CD4-positive, alpha-beta T cell treated with Interleukin-1 beta for 1 hour (primary cell): ENCODE results near the gene LRCH1.

Source experiments
- DNase-seq, 2 donors: peaks; one replicate each; pipeline ENCODE4 v3.0.0-alpha.2; 2020 to 2022

Gene LRCH1

DNA sequence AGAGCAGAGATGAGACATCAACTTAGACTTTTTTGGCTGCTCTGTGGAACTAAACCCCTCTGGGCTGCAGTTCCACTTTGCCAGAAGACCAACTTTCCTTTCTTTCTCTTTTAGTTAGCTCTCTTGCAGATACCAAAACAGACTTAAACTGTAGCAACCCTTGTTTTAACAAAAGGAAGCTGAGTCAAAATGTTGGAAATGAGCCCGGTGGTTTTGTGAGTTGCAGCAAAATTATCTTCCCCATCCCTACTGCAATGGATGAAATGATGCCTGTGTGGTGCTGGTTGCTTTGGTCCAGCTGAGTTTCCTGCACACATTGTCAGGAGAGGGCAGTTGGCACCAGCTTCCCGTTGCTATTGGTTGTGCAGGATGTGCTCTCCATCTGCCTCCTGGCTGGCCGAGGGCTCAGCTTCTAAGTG lies 115.3 kb downstream of the LRCH1 start:
- DNase-seq: no peak

DNA sequence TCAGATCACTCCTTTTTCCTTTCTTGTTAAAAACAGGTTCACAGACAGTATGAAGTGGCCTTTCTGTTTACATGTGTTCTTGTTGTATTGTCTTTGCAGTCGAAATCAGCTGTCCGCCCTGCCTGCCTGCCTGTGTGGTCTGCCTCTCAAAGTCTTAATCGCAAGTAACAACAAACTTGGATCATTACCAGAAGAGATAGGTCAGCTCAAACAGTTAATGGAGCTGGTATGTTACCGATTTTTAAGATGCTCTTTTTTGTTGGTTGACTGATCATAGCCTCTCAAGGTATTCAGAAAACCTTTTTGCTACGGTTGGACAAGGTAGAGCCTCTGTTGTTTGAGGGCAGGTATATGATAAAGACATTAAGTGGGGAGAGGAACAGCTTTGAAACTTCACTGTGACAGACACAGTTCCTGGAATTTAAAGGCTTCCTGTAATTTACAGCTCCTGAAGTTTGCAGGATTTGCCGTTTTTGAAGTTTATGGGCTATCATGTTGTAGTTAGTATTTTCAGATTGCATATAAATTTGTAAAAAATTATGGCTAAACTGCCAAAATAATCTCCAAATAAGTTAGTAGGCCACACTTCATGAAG lies 116.1 kb downstream of the LRCH1 start:
- no peak for DNase-seq

DNA sequence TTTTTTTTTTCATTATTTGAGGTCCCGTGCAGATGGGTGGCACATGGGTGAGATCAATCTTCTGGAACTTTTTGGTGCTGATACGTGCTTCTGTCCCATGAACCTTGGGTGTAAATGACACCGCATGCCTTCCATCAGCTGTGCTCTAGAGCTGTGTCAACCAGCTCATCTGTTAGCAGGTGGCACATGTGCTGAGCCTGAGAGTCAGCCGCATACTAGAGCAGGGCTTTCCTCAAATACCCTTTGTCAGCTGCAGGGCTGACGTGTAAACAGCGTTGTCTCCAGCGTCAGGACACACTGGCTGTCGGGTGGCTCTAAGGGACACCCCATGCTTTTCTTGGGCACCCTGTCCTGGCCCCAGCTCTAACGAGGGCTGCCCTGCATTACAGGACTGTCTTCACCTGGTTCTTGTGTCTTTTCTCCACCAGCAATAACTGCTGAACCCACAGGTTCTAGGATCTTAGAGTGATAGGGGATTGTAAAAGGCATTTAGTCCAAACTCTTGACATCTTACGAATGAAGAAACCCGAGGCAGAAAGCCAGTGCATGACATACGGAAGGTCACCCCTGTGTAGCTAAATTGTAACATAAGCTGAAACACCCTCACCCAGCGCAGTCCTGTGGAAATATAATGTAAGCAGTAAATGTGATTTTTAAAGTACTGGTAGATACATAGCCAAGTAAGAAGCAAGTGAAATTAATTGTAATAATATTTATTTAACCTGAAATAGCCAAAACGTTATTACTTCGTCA lies 119.5 kb downstream of the LRCH1 start:
- DNase-seq: no peak

DNA sequence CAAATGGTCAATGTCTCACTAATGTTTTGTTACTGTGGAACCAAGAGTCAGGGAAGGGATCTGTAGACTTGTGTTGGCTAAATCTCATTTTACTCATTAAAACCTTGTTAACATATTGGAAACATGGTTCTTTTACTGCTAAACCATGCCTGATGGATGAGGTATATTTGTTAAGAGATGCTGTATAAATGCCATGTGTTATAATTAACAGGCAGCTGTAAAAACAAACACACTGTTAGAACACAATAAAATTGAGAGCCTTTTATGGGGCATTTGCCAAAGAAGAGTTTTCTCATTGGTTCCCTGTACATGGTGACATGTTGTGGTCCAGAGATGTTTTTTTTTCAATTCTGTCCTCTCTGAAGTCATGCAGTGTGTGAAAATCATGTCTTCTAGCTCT lies 122.0 kb downstream of the LRCH1 start:
- no peak for DNase-seq

DNA sequence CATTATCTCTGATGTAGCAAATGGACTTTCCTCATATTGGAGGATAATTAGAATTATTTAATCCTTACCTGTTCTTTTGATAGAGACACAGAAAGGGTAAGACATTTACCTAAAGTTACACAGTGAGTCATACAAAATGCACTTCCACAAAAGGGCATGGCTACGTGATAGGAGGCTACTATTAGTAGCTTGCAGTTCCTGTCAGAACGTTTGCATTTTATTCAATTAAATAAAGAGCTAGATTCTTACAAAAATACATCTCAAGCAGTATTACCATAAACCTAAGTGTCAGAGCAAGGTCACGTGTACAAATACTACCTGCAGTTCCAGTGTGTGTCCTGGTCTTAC lies 123.4 kb downstream of the LRCH1 start:
- DNase-seq: no peak

- peak; percentile 55 for DNase-seq
Measured at GRCh38 chr13:46679369-46680120, 126.6 kb downstream of the LRCH1 start.

GRCh38 chr13:46682015-46682414 lies 129.0 kb downstream of the LRCH1 start:
- DNase-seq: no peak

GRCh38 chr13:46682707-46683106 lies 129.7 kb downstream of the LRCH1 start:
- DNase-seq: no peak

- DNase-seq: no peak
Measured at GRCh38 chr13:46683676-46684260, 130.8 kb downstream of the LRCH1 start.

DNA sequence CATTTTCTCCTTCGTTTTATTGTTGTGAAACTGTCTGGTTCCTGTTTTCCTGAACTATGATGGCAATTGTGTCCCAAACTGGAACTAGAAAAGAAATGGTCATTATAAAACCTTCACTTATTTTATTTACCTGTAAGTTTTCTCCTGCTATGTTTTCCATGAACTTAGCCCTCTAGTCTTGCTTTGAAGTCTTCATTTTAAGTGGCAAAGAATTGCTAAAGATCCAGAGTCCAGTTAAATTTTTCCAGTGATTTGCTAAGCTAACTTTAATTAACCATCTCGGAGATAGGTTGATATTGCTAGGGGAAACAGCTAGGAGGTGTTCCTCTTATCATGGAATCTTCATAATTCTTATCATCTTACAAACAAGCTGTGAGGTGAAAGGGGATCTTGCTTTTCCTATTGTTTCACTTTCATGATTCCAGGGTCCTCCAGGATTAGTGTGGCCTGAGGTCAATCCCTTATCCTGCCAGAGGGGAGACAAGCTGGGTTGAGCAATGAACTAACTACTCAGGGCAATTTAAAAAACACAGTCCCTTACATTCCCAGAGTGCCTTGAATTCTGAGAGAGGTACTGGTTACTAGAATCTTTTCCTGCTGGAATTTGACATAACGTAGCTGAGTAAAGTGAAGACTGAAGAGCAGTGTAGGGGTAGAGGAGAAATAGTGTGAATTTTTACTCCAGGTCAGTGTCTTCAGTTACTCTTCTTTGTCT lies 131.5 kb downstream of the LRCH1 start:
- no peak for DNase-seq

DNA sequence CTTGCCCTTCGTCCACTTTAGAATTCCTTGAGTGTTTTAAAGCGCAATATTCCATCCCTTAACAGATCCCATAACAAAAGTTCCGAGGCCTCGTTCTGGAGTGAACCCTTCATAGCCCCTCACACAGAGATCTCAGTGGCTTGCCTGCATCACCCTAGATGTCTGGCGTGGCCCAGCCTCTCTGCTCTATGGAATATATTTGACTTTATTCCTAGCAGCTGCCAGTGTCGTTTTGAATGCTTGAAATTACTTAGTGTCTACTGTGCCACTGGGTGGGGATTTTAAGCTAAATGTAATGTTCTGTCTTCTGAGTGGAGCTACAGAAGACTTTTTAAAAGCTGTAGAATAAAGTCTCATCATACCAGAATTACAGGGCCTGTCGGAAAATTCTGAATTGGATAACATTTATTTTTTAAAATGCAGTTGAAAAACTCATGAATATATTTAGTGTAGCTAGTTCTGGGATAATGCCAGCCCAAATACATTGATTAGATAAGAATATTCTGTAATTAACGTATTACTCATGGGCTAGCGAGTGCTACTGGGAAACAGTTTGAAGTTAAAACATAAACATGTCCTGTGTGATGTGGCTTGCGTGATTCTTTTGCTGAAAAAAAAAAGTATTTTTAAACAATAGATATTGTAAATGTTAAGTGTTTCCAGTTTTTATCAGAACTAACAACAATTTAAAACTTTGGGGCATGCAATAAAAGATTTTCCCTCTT lies 132.2 kb downstream of the LRCH1 start:
- DNase-seq: no peak

GRCh38 chr13:46686171-46686570 lies 133.2 kb downstream of the LRCH1 start:
- no peak for DNase-seq

DNA sequence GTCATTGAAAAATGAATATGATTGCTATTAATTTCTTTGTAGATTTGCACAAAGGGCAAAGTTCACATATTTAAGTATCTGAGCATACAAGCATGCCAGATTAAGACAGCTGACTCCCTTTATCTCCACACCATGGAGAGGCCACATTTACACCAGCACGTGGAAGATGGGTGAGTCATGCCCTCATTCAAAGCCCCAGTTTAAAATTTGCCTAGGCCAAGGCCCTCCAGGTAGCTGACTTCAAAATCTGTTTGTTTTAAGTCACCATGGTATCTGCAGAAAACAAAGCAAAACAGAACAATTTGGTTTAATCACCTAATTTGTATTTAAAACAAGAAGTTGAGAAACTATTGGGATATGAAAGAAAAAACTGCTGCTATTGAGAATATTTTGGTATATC lies 134.8 kb downstream of the LRCH1 start:
- peak in 1 of 2 donors; percentile 5 for DNase-seq

- no peak for DNase-seq
Measured at GRCh38 chr13:46688306-46688705, 135.3 kb downstream of the LRCH1 start.

- DNase-seq: no peak
Measured at GRCh38 chr13:46698014-46698413, 145.0 kb downstream of the LRCH1 start.

GRCh38 chr13:46698910-46699460 lies 146.0 kb downstream of the LRCH1 start:
- DNase-seq: no peak

- DNase-seq: no peak
Measured at GRCh38 chr13:46712524-46712923, 159.6 kb downstream of the LRCH1 start.

DNA sequence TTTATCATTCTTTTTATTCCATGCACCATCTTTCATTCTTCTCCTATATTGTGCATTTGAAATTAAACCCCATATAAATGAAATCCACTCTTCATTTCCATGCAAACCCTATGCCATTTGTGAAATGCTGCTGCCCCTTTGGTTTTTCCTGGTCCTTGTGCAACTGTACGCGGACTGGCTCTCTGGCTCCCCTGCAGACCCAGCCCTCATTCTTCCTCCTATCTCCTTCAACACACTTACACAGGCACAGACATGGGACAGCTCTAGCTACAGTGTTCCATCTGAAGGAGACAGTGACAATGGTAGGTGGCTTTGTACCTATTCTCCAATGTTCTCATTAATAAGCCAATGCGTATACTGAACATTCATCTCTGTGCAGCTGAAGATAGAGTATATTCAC lies 162.4 kb downstream of the LRCH1 start:
- no peak for DNase-seq

DNA sequence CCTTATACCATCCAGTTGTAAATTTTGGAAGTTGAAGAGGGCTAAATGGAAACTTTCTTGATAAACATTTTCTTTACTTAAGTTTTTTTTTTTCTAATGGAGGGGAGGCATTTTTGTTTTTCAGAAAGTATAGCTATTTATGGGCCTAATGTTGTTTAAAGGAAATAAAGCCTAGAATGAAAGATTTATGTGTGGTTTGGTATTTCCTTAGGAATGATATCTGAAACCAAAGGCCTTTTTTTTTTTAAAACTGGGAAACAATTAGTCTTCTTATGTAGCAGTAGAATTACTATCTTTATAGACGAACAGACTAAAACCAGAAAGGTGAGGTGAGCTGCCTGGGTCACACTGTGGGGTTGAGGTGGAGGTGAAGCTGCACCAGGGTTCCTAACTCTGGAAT lies 163.9 kb downstream of the LRCH1 start:
- no peak for DNase-seq

DNA sequence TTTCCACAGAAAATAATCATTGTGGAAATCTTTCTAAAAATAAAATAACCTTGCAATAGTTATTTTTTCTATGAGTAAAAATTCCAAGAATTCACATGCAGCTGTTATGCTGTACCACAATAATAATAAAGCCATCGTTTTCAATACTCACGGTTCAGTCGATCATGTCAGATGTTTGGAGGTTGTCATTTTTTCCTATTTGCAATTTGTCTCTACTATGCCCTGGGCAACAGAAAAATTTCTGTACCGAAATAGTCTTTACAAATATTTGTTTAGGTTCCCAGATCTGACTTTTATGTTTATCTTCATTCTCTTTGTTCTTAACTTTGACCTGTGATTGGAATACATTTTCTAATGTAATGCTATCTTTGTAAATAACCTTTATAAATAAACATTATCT lies 164.3 kb downstream of the LRCH1 start:
- no peak for DNase-seq

DNA sequence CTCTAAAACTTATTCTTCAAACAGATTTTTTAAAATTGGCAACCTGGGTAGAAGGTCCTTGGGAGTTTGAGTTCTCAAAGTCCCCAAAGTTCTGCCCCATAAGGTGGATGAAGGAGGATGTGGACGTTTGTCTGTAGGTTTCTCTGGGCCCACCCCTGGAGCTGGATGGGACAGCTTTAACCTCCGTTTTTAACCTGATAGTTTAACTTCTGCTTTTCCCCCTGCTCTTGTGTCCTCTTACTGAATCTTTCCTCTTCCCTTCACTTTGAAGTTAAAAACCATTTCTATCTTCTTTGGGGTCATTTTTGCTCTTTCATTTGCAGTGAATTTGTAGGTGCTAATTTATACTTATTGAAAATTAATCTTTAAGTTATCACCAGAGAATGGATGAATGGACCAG lies 164.9 kb downstream of the LRCH1 start:
- no peak for DNase-seq

DNA sequence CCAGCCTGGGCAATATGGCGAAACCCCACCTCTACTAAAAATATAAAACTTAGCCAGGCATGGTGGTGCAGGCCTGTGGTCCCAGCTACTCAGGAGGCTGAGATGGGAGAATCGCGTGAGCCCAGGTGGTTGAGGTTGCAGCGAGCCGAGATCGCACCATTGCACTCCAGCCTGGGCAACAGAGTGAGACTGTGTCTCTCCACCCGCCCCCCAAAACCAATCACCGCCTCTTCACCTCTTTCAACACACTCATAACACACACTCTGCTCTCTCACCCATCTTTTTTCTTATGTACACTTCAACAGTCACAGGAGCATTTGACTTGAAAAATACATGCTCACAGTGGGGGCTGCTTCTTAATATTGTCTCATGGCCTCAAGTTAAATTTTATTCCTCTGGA lies 167.2 kb downstream of the LRCH1 start:
- no peak for DNase-seq
